NCI-H1930 (cell line): ENCODE results near the gene CHTF18.
"Not testable (repeated sequence)": the region's sequence is repeated elsewhere in the genome, so short reads cannot be mapped to it uniquely, and the experiment has no call there.

Experiments
- DNase-seq, 2 experiments: peaks; one replicate each; lab custom pipeline; 2025; lab: John Stamatoyannopoulos, UW

Gene CHTF18

GRCh38 chr16:830871-831570 is 42.6 kb downstream of the CHTF18 start:
- no peak for DNase-seq

- DNase-seq, result no peak
Observed at GRCh38 chr16:831571-832413, 43.4 kb downstream of the CHTF18 start.

GRCh38 chr16:832652-833336 is 44.4 kb downstream of the CHTF18 start:
- DNase-seq, result no peak

- no peak for DNase-seq
Observed at GRCh38 chr16:833411-833810, 45.0 kb downstream of the CHTF18 start.

GRCh38 chr16:835373-835772 is 47.0 kb downstream of the CHTF18 start:
- DNase-seq, result no peak

- no peak for DNase-seq
Observed at GRCh38 chr16:836221-836620, 47.8 kb downstream of the CHTF18 start.

- not testable (repeated sequence) for DNase-seq
Observed at GRCh38 chr16:836822-837221, 48.4 kb downstream of the CHTF18 start.

GRCh38 chr16:838741-839140 is 50.3 kb downstream of the CHTF18 start:
- no peak for DNase-seq

GRCh38 chr16:839643-840408 is 51.4 kb downstream of the CHTF18 start:
- no peak for DNase-seq

GRCh38 chr16:840561-841454 is 52.4 kb downstream of the CHTF18 start:
- DNase-seq, result no peak

GRCh38 chr16:841455-842060 is 53.1 kb downstream of the CHTF18 start:
- no peak for DNase-seq

- peak in 1 of 2 experiments; percentile 35 for DNase-seq
Observed at GRCh38 chr16:842061-842476, 53.6 kb downstream of the CHTF18 start.

GRCh38 chr16:842711-843560 is 54.5 kb downstream of the CHTF18 start:
- DNase-seq, result no peak

GRCh38 chr16:843771-844170 is 55.4 kb downstream of the CHTF18 start:
- no peak for DNase-seq

GRCh38 chr16:844638-845350 is 56.4 kb downstream of the CHTF18 start:
- DNase-seq, result no peak

GRCh38 chr16:845351-845745 is 56.9 kb downstream of the CHTF18 start:
- no peak for DNase-seq

GRCh38 chr16:847151-847550 is 58.7 kb downstream of the CHTF18 start:
- no peak for DNase-seq
